Hair follicular keratinocyte (primary cell): ENCODE measurements around the gene RAB25. TPM values are rescaled to one million over a fixed set of nuclear protein-coding genes. Genes with fewer than 3 reads are reported as not detected.

Source experiments
- total RNA-seq: library from RNA; depleted of rRNA; stranded (reverse); fragments of >200 nt; gene quantifications from 2 replicates; pipeline ENCODE4 v1.2.3, GENCODE V29; 2015

RAB25 gene
- 66.7 and 81.8 TPM in 2 replicates for total RNA-seq

DNA sequence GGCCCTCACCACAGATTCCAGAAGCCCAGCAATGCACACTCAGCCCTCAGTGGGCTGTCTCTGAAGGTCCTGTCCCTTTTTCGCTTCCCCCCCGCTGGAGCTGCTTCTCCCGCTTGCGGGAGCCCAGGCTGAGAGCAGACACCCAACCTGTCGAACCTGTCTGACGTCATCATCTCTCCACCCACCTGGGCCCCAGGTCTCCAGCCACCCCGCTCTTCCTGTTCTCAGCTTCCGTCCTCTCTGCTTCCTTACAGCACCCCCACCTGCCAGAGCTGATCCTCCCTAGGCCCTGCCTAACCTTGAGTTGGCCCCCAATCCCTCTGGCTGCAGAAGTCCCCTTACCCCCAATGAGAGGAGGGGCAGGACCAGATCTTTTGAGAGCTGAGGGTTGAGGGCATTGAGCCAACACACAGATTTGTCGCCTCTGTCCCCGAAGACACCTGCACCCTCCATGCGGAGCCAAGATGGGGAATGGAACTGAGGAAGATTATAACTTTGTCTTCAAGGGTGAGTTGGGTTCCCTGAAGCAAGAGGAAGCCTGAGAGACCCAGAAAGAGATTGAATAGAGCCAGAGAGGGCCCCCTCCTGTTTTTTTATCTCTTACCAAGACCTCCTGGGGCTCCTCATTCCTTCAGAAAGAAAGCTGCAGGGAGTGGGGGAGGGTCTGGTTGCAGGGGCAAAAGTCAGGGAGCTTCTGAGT, at the start of gene RAB25:
Gene RAB25, plus strand, starts transcription at position 224 of the 700 bp plus-strand sequence. Its CDS starts 241 bp downstream, at position 465.

GRCh38 chr1:156020293-156021092, 40.5 kb upstream of the RAB25 start, which contains the start of gene SSR2:
Gene SSR2 (minus strand): TSS chr1:156020951. CDS start chr1:156020167, 784 bp downstream.

GRCh38 chr1:156053768-156054499, 7.0 kb upstream of the RAB25 start, which contains the start of gene UBQLN4:
Gene UBQLN4 (minus strand): TSS chr1:156053798. CDS start chr1:156053701, 97 bp downstream.

GRCh38 chr1:156054500-156055280, 6.3 kb upstream of the RAB25 start, which contains the start of gene LAMTOR2:
Gene LAMTOR2 (plus strand): TSS chr1:156054782. CDS start chr1:156054890, 108 bp downstream.

GRCh38 chr1:156082309-156083091, 21.5 kb downstream of the RAB25 start, which contains the start of gene MEX3A:
Gene MEX3A (minus strand): TSS chr1:156082465. CDS start chr1:156081998, 467 bp downstream.

DNA sequence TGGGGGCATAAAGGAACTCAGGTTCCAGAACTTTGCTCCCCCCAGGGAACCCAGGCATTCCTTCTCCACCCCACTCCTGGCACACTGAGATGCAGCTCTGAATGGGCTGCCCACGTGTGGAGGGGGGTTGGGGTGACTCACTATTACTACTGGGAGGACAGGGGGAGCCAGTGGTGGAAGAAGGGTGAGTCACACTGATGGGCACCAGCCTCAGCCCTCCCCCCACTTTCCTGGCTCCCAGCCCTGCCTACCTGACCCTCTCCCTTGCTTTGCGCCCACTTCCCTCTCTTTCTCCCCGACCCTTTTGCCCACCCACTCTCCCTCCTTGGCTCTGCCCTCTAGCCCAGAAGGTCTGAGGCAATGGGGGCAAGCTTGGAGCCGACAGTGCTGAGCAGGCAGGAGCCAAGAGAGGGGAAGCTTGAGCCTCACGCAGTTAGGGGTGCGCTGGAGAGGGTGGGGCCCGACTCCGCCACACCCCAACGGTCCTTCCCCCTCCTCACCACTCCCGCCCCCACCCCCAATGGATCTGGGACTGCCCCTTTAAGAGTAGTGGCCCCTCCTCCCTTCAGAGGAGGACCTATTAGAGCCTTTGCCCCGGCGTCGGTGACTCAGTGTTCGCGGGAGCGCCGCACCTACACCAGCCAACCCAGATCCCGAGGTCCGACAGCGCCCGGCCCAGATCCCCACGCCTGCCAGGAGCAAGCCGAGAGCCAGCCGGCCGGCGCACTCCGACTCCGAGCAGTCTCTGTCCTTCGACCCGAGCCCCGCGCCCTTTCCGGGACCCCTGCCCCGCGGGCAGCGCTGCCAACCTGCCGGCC, 53.4 kb downstream of the RAB25 start, which contains the start of gene LMNA:
Gene LMNA, plus strand, starts transcription at position 611 of the 818 bp plus-strand sequence. CDS start 208 bp downstream, outside the sequence.

Other genes with a start within 250 kb of the RAB25 start
- 14.8 and 19.3 TPM in 2 replicates for gene GON4L, start 203.9 kb upstream of the RAB25 start, total RNA-seq
- 0.62 and 0.80 TPM in 2 replicates for gene SYT11, start 201.6 kb upstream of the RAB25 start, total RNA-seq
- 17.6 and 19.8 TPM in 2 replicates for gene RIT1, start 149.8 kb upstream of the RAB25 start, total RNA-seq
- gene KHDC4, start 126.7 kb upstream of the RAB25 start, total RNA-seq = 11.9 and 19.1 TPM in 2 replicates
- gene RXFP4, start 119.5 kb upstream of the RAB25 start, total RNA-seq = 0.23 TPM in 1 of 2 replicates, not detected in the other
- 66.1 and 121 TPM in 2 replicates for gene ARHGEF2, start 82.6 kb upstream of the RAB25 start, total RNA-seq
- 484 and 494 TPM in 2 replicates for gene SSR2, start 40.2 kb upstream of the RAB25 start, total RNA-seq
- 21.0 and 24.3 TPM in 2 replicates for gene UBQLN4, start 7.4 kb upstream of the RAB25 start, total RNA-seq
- 118 and 130 TPM in 2 replicates for gene LAMTOR2, start 6.4 kb upstream of the RAB25 start, total RNA-seq
- 1.8 and 2.0 TPM in 2 replicates for gene MEX3A, start 21.3 kb downstream of the RAB25 start, total RNA-seq
- gene LMNA, start 53.6 kb downstream of the RAB25 start, total RNA-seq = 735 and 836 TPM in 2 replicates
- gene SEMA4A, start 92.4 kb downstream of the RAB25 start, total RNA-seq = 6.6 and 12.3 TPM in 2 replicates
- gene SLC25A44, start 132.9 kb downstream of the RAB25 start, total RNA-seq = 8.6 and 11.0 TPM in 2 replicates
- gene PMF1, start 151.8 kb downstream of the RAB25 start, total RNA-seq = 67.9 and 81.5 TPM in 2 replicates
- not detected in 2 replicates for gene BGLAP, start 181.0 kb downstream of the RAB25 start, total RNA-seq
- gene PAQR6, start 186.9 kb downstream of the RAB25 start, total RNA-seq = 0.30 and 2.4 TPM in 2 replicates
- 35.9 and 40.1 TPM in 2 replicates for gene SMG5, start 221.7 kb downstream of the RAB25 start, total RNA-seq
- 7.6 and 9.1 TPM in 2 replicates for gene TMEM79, start 223.2 kb downstream of the RAB25 start, total RNA-seq
- gene GLMP, start 234.5 kb downstream of the RAB25 start, total RNA-seq = 39.4 and 40.7 TPM in 2 replicates
- gene VHLL, start 238.1 kb downstream of the RAB25 start, total RNA-seq = not detected in 2 replicates